Tibial nerve (tissue), 4 donors: ENCODE measurements around the gene MAGI1. TPM values are rescaled to one million over a fixed set of nuclear protein-coding genes. Genes with fewer than 3 reads are reported as not detected.

Experiments
- DNase-seq, 2 donors: peaks; one replicate each; pipeline ENCODE4 v3.0.0-alpha.2; 2019; ENCODE audit warnings: low spot score in 2 of 2
- H3K27ac ChIP-seq, 4 donors: fragments of 200-600 bp; sonication (generic) in 3 of 4; one replicate each; pipeline ENCODE4 v1.5.1; 2017 to 2019; ENCODE audit warnings: mild to moderate bottlenecking in 1 of 4
- H3K27me3 ChIP-seq, 2 donors: fragments of 200-600 bp; sonication (generic) in 1 of 2; one replicate each; pipeline versions ENCODE4 v1.5.1 to v1.6.0; 2017 to 2019
- H3K36me3 ChIP-seq, 3 donors: fragments of 200-600 bp; sonication (generic); one replicate each; pipeline ENCODE4 v1.5.1; 2018 to 2019
- H3K4me1 ChIP-seq, 4 donors: fragments of 200-600 bp; sonication (generic) in 3 of 4; one replicate each; pipeline ENCODE4 v1.5.1; 2017 to 2019
- H3K4me3 ChIP-seq, 4 donors: fragments of 200-600 bp; sonication (generic) in 3 of 4; one replicate each; pipeline ENCODE4 v1.5.1; 2017 to 2019; ENCODE audit warnings: mild to moderate bottlenecking in 1 of 4, moderate library complexity in 1 of 4
- H3K9me3 ChIP-seq, 4 donors: fragments of 200-600 bp; sonication (generic) in 3 of 4; one replicate each; pipeline ENCODE4 v1.5.1; 2017 to 2019
- EP300 ChIP-seq, 2 donors: sonication (generic); formaldehyde crosslinking; IDR thresholded peaks; one replicate each; pipeline ENCODE4 v1.6.1; 2017; ENCODE audit warnings: antibody characterized with exemption in 2 of 2, mild to moderate bottlenecking in 1 of 2
- POLR2A ChIP-seq, 2 donors: fragments of 450-650 bp; IDR thresholded peaks; one replicate each; pipeline ENCODE4 v1.6.1; 2017; ENCODE audit warnings: antibody characterized with exemption in 2 of 2, mild to moderate bottlenecking in 2 of 2, moderate library complexity in 2 of 2
- WGBS, 2 donors: methylation state at CpG; one replicate each; pipeline ENCODE4 v1.1.5; 2018; 5-methylcytosine and 5-hydroxymethylcytosine counted together
- total RNA-seq, 4 donors: library from RNA; depleted of rRNA; stranded (reverse); fragments of >200 nt; gene quantifications; one replicate each; pipeline ENCODE4 v1.1.0, GENCODE V29; 2016
- TF ChIP-seq, protein P1 (sequence below), 5 experiments: fragments of 200-600 bp in 3 of 5; fragments of 450-650 bp in 2 of 5; sonication (generic) in 3 of 5; IDR thresholded peaks; one replicate each; pipeline ENCODE4 v1.5.1; 2016 to 2019; ENCODE audit warnings: antibody characterized with exemption in 5 of 5, mild to moderate bottlenecking in 3 of 5, moderate library complexity in 2 of 5

Gene MAGI1
- total RNA-seq, 4 donors from 2014 or later: 30.6 to 52.8 (median 36.1) TPM

DNA sequence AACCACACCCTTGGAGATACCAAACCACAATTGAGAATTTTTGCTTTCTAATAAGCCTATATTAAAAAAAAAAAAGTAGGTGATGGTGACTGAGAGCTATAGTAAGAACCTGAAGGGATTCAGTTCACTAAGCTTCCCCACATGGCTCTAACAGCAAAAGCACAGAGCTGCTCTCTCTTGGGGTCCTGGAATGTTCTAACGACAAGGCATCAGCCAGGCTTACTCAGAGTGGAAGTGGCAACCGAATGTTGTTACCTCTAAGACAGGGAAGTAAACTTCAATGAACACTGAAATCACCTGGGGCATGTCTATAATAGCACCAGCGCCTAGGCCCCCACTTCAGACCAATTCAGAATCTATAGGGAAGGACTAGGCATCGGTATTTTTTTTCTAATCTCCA is 397.7 kb downstream of the MAGI1 start:
- 84 to 87% methylated on average over 4 of the region's 4 CpGs for WGBS, 2 donors

GRCh38 chr3:65639444-65639843 is 399.3 kb downstream of the MAGI1 start:
- H3K36me3 ChIP-seq: no peaks in the 10 kb centered on the region
- no peak overlapping the region for H3K4me3 ChIP-seq
- H3K4me1 ChIP-seq: peaks cover 0 to 6% (median 0%) of the 10 kb centered on the region in 4 donors
- H3K27ac ChIP-seq: no peak overlapping the region
- H3K9me3 ChIP-seq: no peaks in the 10 kb centered on the region
- DNase-seq: no peak
- H3K27me3 ChIP-seq: no peaks in the 10 kb centered on the region
- WGBS, 2 donors: 94 to 97% methylated on average over 6 of the region's 6 CpGs
- TF ChIP-seq, protein P1, sequence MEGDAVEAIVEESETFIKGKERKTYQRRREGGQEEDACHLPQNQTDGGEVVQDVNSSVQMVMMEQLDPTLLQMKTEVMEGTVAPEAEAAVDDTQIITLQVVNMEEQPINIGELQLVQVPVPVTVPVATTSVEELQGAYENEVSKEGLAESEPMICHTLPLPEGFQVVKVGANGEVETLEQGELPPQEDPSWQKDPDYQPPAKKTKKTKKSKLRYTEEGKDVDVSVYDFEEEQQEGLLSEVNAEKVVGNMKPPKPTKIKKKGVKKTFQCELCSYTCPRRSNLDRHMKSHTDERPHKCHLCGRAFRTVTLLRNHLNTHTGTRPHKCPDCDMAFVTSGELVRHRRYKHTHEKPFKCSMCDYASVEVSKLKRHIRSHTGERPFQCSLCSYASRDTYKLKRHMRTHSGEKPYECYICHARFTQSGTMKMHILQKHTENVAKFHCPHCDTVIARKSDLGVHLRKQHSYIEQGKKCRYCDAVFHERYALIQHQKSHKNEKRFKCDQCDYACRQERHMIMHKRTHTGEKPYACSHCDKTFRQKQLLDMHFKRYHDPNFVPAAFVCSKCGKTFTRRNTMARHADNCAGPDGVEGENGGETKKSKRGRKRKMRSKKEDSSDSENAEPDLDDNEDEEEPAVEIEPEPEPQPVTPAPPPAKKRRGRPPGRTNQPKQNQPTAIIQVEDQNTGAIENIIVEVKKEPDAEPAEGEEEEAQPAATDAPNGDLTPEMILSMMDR (IDR thresholded peaks at IDR 0.05): no peak
- TF ChIP-seq POLR2A (IDR thresholded peaks at IDR 0.05): no peak
- no peak for TF ChIP-seq EP300 (IDR thresholded peaks at IDR 0.05)

More for the DNA sequence above, 397.7 kb downstream of the MAGI1 start:
- Histone ChIP-seq H3K4me1 (peaks cover 0 to 6% (median 0%) of the 10 kb centered on the region in 4 donors), H3K27me3 (no peaks in the 10 kb centered on the region), H3K36me3 (no peaks in the 10 kb centered on the region), H3K27ac (no peak overlapping the region), H3K4me3 (no peak overlapping the region), H3K9me3 (peaks cover 0 to 7% (median 0%) of the 10 kb centered on the region in 4 donors)
- no peak for DNase-seq
- no peak for TF ChIP-seq EP300 (IDR thresholded peaks at IDR 0.05)

- no peaks in the 10 kb centered on the region for H3K9me3 ChIP-seq
- peaks cover 0 to 6% (median 0%) of the 10 kb centered on the region in 4 donors for H3K4me1 ChIP-seq
- H3K27ac ChIP-seq: no peak overlapping the region
- no peaks in the 10 kb centered on the region for H3K27me3 ChIP-seq
- H3K36me3 ChIP-seq: no peaks in the 10 kb centered on the region
- no peak overlapping the region for H3K4me3 ChIP-seq
- no peak for TF ChIP-seq POLR2A (IDR thresholded peaks at IDR 0.05)
- no peak for TF ChIP-seq EP300 (IDR thresholded peaks at IDR 0.05)
- TF ChIP-seq, protein P1 (IDR thresholded peaks at IDR 0.05): no peak
- DNase-seq: no peak
- WGBS, 2 donors: 97 to 98% methylated on average over 6 of the region's 6 CpGs
Observed at GRCh38 chr3:65638301-65638700, 400.4 kb downstream of the MAGI1 start.

DNA sequence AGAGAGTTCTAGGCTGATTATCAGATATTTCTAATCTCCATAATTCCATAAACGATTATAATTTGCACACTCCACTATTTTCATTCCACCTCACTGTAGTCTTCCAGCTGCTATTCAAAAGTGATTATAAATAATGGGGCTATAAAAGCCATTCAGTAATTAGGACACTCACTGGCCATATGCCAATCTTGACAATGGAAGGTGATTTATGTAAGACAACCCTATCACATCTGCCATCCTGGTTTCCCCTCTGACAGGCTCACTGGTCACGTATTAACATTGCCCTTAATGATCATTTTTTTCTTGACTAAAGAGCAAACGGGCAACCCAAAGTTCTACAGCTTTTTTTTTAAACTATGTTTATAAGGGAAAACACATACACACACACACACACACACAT is 402.4 kb downstream of the MAGI1 start:
- WGBS, 2 donors: 69 to 90% methylated on average over 3 of the region's 3 CpGs
- Histone ChIP-seq H3K36me3 (no peaks in the 10 kb centered on the region), H3K9me3 (no peaks in the 10 kb centered on the region), H3K4me3 (no peak overlapping the region), H3K27ac (no peak overlapping the region), H3K4me1 (no peaks in the 10 kb centered on the region), H3K27me3 (no peaks in the 10 kb centered on the region)
- no peak for DNase-seq
- TF ChIP-seq, protein P1 (IDR thresholded peaks at IDR 0.05): no peak
- TF ChIP-seq POLR2A (IDR thresholded peaks at IDR 0.05): no peak
- no peak for TF ChIP-seq EP300 (IDR thresholded peaks at IDR 0.05)

GRCh38 chr3:65635657-65636056 is 403.1 kb downstream of the MAGI1 start:
- DNase-seq: no peak
- Histone ChIP-seq H3K27me3 (no peaks in the 10 kb centered on the region), H3K4me1 (no peaks in the 10 kb centered on the region), H3K9me3 (no peaks in the 10 kb centered on the region), H3K27ac (no peak overlapping the region), H3K4me3 (no peak overlapping the region), H3K36me3 (no peaks in the 10 kb centered on the region)
- TF ChIP-seq POLR2A (IDR thresholded peaks at IDR 0.05): no peak
- TF ChIP-seq, protein P1 (IDR thresholded peaks at IDR 0.05): no peak
- no peak for TF ChIP-seq EP300 (IDR thresholded peaks at IDR 0.05)
- 89 to 97% methylated on average over 2 of the region's 2 CpGs for WGBS, 2 donors
